ENCODE data around the gene BORA. TPM values are rescaled to one million over a fixed set of nuclear protein-coding genes. Genes with fewer than 3 reads are reported as not detected.
A peak's percentile ranks its signal among the peaks of the same experiment; 100 is the strongest.
"Not testable (repeated sequence)": the region's sequence is repeated elsewhere in the genome, so short reads cannot be mapped to it uniquely, and the experiment has no call there.

BORA gene
- 22.2 and 22.7 TPM in 2 replicates for total RNA-seq (2014; rRNA removed)
- polyA plus RNA-seq (2012) = 3.5 TPM

DNA sequence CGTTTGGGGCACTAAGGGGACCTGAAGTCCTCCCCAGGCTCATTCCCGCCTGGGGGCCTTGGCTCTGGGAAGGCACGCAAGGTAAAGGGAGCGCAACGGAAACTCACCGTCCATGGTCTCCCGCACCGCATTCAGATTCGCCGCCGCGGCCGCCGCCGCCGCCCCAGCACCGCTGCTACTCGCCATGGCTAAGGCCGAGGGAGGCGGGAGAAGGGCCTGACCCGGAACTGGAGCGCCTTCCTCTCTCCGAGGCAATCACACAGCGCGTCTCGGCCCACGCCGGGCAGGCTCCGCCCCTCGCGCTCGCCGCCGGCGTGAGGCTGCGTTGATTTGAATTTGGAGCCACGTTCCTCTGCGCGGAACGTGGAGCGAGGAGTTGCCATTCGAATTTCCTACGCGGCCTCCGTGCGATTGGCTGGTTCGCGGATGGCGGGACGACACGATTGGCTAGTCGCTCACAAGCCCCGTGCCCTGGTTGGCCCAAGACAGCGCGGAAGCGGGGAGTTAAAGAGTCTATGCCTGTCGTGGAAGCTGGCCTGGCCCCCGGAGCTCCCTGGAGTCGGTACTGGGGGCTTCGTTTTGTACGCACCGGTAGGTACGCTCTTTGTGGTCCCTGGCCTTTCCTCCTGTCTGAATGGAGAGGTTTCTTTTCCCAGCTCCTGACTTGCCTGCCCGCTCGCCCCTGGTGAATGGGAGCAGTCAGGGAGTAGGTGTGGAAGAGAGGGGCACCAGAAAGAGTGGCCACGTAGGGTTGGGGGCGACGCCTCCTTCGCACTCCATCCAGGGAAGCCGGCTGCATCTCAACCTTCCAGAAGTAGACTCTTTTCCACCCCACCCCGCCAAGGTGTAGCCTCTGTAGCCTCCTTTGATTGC, at the start of gene BORA, which contains the start of gene MZT1:
BORA (plus strand) TSS at position 507 of the 873 bp plus-strand sequence. CDS start 1,018 bp downstream, outside the sequence.
MZT1 (minus strand) TSS at position 213 of the 873 bp plus-strand sequence; CDS start at position 186, 27 bp downstream.
- peak; percentile 97 for DNase-seq (ENCODE audit: low read depth)

DNA sequence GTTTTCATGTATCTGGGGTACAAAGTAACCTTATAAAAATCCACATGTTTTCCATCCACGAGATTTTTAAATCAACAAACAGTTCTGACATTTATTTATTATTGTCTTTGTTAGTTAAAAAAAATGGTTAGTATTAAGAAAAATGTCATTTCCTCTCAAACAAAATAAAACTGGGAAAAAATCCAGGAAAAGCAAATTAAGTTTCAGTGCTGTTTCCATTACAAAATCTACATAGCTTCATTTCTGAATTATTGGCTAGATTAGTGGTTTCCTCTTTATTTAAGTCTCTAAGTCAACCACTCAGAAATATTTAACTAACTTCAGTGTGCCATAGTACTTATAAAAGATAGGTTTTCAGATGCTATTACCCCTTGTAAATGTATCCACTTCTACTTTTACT, 49.4 kb upstream of the BORA start:
- no peak for DNase-seq (ENCODE audit: low read depth)

DNA sequence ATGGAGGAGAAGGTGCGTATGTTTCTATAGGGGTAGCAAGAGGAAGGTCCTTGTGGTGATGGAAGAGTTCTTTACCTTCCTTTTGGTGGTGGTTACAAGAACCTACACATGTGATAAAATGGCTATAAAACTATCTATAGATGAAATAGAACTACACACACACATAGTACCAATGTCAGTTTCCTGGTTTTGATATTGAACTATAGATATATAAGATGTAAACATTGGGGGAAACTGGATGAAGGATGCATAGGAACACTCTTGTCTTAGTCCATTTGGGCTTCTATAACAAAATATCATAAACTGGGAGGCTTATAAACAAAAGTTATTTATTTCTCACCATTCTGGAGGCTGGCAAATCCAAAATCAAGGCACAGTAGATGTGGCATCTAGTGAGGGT, 47.4 kb upstream of the BORA start:
- no peak for DNase-seq (ENCODE audit: low read depth)

DNA sequence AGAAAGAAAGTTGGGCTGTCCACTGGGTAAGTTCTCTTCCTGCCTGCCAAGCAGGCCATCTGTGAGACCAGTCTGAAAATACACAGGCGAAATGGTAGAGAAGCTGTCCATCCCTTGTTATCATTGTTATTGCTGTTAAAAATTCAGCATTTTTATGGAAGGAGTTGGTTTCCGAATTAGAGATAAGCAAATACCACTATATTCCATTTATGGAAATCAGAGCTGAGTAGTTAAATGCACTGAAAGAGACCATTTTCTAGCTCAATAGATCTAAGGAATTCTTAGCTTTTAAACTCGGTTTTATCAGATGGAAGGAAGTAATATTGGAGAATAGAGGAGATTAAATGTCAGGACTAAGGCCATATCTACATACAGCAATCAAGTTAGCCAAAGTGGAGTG, 41.0 kb upstream of the BORA start:
- DNase-seq (ENCODE audit: low read depth) = no peak

DNA sequence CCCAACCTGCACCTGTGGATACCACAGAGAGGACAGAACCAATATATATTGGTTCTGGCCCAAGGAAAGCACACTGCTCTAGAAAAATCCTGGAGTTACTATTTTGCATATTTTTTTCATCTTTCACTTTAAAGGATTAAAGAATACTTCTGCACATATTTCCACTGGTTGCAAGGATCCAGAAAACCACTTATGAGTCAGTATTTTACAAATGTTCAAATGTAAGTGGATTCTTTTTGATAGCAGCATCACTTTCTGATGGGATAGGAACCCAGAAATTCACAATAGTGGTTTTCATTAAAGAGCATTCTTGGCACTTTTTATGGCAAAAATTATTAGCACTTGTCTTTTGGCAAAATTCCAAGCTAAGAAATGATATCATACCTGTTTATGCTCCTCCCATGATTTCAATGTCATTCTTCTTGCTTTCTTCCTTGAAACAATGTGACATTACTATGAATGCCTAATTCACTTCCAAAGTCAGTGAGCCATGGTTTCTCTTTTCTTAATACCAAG, 38.5 kb upstream of the BORA start:
- no peak for DNase-seq (ENCODE audit: low read depth)

DNA sequence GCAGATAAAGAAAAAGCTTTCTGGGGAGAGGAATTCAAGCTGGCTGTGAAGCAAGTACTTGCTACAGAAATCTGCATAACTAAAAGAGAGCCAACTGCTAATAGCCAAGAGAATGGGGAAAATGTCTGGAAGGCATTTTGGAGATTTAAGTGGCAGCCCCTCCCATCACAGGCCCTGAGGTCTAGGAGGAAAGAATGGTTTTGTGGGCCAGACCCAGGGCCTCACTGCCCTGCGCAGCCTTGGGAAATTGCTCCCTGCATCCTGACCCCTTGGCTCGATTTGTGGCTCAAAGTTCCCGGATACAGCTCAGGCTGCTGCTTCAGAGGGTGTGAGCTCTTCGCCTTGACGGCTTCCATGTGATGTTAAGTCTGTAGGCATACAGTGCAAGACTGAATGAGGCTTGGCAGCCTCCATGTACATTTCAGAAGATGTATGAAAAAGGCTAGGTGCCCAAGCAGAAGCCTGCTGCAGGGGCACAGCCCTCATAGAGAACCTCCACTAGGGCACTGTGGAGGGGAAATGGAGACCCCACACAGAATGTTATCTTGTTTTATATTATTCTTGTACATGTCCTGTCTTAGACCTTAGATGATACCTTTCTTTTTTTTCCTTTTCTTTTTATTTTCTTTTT, 34.7 kb upstream of the BORA start:
- no peak for DNase-seq (ENCODE audit: low read depth)

DNA sequence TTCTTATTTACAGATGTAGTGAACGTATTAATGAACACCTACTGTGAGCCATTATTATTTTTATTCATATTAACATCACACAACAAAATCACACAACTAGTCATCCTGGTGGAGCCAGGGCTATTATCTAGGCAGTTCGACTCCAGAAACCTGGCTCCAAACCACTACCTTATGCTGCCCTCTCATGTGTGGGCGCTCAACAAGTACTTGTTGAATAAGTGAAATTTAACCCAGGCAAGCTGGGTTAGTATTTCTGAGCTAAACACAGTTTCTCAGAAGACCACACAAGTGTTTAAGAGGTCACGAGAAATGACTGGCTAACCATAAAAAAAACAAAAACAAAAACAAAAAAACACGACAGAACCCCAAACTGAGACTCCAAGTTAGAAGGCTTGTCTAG, 33.9 kb upstream of the BORA start:
- no peak for DNase-seq (ENCODE audit: low read depth)

DNA sequence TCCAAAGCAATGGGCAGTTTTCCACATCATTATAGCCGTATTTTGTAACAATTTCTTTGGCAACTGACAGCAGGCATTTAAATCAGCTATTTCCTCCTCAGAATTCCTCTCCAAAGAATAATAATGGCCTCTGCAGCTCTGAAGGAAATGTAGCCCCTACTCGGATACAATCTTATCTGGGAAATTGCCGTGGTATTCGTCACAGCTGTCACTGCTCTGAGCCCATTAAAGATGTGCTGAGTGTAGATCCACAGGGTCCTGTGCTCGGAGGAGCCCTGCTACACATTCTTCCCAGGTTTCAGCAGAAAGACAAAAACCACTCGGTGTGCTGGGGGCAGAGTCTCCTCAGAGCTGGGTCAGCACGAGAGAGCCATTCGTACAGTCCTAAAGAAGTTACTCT, 33.4 kb upstream of the BORA start:
- DNase-seq (ENCODE audit: low read depth) = no peak

DNA sequence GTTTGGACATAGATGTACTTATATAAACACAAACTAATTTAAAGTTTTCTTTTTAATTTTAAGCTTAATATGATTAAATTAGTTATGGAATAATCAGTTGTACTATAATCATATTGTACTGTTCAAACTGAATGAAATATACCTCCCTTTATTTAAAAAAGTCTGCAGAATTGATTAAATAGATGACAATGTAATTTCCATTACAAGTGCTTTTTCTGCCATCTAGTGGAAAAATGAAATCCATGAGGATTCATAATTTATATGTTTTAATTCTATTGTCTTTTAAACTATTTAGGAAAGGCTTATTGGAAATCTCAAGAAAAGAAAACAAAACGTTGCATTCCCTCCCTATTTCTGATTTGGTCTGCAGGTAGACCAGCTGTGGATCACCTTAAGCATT, 31.1 kb upstream of the BORA start:
- DNase-seq (ENCODE audit: low read depth) = peak; percentile 29

DNA sequence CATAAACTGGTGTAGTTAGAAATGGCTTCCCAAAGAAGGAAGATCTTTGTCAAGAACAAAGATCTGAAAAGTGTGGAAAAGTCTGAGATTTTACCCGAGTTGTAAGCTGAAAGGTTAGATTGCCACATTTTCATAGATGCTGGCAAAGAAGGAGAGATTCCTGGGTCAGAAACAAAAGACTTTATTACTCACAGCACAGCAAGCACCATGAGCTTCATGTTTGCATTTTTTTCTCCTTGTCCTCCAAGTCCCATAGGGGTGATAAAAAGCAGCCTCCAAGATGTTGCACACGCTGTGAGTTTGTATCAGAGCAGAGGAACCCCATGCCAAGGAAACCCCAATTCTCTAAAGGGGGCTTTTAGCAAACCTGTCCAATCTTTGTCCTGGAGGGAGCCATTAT, 29.6 kb upstream of the BORA start:
- DNase-seq (ENCODE audit: low read depth) = no peak

DNA sequence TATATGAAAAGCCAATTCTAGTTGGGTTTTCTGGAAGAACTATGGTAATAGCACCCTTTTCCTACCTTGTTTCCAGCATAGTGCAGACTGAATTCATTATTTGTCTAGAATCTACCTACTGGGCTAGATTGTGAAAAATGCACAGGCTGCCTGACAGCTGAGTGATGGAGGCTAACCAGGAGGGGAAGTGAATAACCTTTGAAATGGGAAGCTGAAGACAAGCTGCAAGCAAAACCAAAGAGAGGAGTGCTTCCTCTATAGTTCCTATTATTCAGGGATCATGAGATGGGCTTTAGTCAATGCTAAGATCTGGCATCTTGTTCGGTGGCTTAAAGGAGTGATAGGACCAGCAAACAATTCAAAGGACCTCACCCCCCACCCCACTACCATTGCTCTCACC, 27.2 kb upstream of the BORA start:
- DNase-seq (ENCODE audit: low read depth) = no peak

DNA sequence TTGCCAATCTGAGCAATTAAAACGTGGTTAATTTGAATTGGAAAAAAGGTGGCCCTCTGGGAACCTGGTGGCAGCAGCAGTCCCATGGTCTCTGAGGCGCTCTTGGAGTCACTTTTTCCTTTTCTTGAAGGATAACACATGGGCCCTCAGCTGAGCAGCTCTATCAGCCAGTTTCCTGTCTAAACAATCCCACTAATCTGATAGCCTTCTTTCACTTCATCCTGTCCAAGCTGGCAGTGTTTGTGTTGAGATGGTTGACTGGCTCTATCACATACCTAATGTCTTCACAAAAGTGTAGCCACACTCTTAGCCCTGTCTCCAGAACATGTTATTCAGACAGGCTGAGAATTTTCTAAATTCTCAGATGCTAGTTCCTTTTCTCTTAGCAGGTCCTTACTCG, 10.9 kb upstream of the BORA start:
- no peak for DNase-seq (ENCODE audit: low read depth)

DNA sequence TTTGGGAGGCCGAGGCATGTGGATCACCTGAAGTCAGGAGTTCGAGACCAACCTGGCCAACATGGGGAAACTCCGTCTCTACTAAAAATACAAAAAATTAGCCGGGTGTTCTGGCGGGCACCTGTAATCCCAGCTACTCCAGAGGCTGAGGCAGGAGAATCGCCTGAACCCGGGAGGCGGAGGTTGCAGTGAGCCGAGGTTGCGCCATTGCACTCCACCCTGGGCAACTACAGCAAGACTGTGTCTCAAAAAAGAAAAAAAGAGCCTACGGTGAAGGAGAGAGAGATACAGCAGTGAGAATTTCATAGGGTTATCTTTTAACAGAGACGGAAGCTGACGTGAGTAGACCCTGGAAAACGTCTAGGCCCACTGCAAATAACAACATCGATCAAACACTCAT, 1.5 kb upstream of the BORA start:
- DNase-seq (ENCODE audit: low read depth) = not testable (repeated sequence)

DNA sequence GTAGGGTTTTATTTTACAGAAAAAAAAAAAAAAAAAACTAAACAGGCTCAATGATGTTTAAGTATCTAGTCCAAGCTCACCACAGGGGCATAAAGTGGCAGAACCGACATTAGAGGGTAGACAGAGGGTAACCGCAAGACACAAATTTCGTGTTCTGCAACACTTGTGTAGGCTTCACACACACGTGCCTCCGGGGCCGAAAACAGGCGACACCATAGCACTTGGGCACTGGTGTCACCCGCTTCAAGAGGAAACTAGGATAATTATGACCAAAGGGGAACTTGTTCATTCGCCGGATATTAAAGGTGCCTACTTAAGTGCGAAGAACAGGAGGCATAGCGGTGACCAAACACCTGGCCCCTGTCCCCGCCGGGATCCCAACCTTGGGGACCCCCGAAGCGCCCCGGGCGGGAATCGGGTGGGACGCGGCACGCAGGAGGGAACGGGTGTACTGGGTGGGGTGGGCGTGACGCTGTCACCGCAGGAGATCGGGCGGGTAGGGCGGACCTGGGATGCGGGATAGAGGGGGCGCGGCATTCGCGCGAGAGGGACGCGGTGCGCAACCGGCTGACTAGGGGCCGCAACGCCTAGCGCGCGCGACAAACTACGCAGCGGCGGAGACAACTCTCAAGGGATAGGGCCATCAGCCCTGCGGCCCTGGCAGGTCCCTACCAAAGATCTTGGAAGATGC, 852 bp upstream of the BORA start:
- peak; percentile 17 for DNase-seq (ENCODE audit: low read depth)

DNA sequence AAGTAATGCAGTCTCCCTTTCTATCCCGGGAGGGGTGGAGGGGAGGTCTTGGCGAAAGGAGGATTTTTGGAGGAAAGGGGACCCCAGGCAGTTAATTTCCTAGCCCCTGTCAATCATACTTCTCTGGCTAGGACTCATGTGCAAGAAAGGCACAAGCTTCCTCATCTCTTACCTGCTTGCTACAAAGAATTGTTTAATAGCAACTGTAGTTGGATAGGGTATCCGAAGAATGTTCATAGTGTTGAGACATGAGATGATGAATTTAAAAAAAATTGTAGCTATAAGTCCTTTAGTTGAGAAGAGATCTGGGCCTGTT, 525 bp downstream of the BORA start:
- DNase-seq (ENCODE audit: low read depth) = no peak

DNA sequence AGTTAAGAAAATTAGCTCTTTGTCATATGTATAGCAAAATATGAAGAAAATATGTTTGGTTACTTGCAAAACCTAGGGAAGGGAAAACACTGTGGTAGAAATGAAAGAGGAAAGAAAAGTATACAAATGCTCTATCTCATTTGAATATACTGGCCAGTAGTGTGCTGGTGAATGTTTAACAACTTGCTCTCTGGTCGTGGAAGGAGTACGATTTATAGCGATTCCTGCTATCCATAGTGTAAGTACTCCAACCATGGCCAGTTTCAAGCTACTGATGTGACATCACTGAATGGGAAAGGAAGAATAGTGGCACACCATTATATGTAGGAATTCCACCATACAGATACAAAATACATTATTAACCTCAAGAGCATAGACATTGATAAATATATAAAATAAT, 9.3 kb downstream of the BORA start:
- no peak for DNase-seq (ENCODE audit: low read depth)

DNA sequence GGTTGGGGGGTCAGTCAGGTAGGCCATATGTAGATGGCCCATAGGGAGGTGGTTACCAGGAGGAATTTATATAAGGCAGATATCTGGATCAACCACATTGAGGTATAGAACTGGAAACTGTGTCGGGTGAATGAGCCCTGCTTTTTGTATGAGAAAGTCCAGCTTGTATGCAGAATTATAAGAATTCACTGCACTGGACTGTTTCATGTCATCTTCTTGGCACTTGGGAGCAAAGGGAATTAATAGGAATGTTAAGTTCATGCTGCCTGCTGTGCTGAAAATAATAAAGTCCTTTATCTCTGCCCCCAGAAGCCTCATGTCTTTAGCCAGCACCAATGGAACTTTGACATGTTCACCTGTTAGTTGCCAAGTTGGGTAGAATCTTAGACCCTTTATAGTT, 12.3 kb downstream of the BORA start:
- DNase-seq (ENCODE audit: low read depth) = no peak

DNA sequence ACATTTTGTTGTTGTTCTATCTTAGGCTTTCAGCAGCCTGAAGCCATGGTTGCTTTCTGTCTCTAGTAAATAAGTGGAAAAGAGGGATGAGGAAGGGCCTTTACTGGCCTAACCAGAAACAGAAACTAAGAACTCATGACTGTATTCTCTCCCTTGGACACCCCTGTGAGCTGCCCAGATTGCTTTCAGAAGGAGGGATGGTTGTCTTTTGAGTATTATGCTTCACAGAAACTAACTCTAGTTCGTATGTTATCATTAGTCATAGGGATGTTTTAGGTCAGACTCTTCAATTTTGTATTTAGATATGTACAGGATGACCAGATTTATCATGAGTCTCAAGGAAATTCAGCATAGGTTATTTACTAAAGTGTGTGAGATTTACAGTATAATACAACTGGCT, 17.5 kb downstream of the BORA start:
- DNase-seq (ENCODE audit: low read depth) = no peak

DNA sequence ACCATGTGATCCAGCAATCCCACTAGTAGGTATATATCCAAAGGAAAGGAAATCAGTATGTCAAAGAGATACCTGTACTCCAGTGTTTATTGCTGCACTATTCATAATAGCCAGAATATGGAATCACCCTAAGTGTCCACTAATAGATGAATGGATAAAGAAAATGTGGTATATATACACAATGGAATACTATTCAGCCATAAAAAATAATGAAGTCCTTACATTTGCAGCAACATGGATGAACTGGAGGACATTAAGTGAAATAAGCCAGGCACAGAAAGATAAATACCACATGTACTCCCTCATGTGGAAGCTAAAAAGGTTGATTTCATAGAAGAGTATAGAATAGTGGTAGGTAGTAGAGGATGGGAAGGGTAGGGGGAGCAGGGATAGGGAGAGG, 23.5 kb downstream of the BORA start:
- no peak for DNase-seq (ENCODE audit: low read depth)

DNA sequence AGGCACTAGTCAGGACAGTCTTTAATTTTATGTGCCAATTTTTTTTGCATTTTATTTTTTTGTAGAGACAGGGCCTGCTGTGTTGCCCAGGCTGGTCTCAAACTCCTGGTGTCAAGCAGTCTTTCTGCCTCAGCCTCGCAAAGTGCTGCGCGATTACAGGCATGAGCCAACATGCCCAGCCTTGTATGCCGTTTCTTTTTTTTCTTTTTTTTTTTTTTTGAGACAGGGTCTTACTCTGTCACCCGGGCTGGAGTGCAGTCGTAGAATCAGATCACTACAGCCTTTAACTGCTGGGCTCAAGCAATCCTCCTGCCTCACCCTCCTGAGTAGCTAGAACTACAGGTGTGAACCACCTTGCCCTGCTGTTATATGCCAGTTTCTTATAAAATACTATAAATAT, 26.4 kb downstream of the BORA start:
- DNase-seq (ENCODE audit: low read depth) = no peak

DNA sequence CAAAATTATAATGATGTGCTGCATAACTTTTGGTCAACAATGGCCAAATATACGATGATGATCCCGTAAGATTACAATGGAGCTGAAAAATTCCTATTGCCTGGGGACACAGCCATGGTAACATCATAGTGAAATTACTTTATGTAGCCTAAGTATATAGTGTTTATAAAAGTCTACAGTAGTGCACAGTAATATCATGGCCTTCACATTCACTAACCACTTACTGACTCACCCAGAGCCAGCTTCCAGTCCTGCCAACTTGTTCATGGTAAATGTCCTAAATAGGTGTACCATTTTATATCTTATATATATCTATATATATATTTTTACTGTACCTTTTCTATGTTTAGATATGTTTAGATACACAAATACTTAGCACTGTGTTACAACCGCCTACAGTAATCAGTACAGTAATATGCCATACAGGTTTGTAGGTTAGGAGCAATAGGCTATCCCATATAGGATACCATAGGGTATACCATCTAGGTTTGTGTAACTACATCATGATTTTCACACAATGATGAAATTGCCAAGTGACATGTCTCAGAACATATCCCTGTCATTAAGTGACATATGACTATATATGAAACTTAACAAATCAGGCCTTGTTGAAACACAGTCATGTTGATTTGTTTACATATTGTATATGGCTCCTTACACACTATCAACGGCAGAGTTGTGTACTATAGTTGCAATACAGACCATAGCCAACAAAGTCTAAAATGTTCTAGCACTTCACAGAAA, 30.2 kb downstream of the BORA start:
- DNase-seq (ENCODE audit: low read depth) = no peak

DNA sequence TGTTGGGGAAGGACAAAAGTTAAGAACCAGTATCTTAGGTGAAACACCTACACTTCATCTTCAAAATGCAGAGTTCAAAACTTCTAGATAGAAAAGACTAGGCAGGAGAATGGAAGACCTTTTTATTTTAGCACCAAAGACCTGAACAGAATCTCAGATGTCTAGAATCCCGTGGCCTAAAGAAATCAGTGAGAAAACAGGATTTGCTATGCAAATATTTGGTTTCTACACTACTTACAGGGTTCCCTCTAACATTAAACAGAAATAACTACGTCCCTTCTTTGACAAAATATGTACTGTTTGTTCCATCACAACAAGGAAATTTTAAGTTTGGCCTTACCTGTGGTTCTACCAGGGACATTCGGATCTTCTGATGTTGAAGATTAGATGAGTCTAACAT, 32.5 kb downstream of the BORA start:
- DNase-seq (ENCODE audit: low read depth) = no peak

Data from LHCN-M2 (cell line).